T-helper 1 cell treated with Interleukin-12 subunit alpha and Interleukin-12 subunit beta and Interleukin-4 antibody, amounts not matched to agents 30 μg/mL and 1 μg/mL, for 36 hours (primary cell): ENCODE results near the gene UNC13B.
"Not testable (repeated sequence)": the region's sequence is repeated elsewhere in the genome, so short reads cannot be mapped to it uniquely, and the experiment has no call there.

Experiments
- H3K27ac Mint-ChIP-seq: one replicate; pipeline ENCODE4 v1.8.0; 2021; ENCODE audit warnings: mild to moderate bottlenecking, mixed read lengths
- H3K27me3 Mint-ChIP-seq: one replicate; pipeline ENCODE4 v1.8.0; 2021; ENCODE audit warnings: low read depth, mixed read lengths
- H3K36me3 Mint-ChIP-seq: one replicate; pipeline ENCODE4 v1.8.0; 2021; ENCODE audit warnings: low read depth, mixed read lengths
- H3K4me1 Mint-ChIP-seq: one replicate; pipeline ENCODE4 v1.8.0; 2021; ENCODE audit warnings: low read depth, mixed read lengths
- H3K4me3 Mint-ChIP-seq: one replicate; pipeline ENCODE4 v1.8.0; 2021; ENCODE audit warnings: mild to moderate bottlenecking, moderate library complexity, mixed read lengths
- H3K9me3 Mint-ChIP-seq: one replicate; pipeline ENCODE4 v1.8.0; 2021; ENCODE audit warnings: mixed read lengths

UNC13B gene

DNA sequence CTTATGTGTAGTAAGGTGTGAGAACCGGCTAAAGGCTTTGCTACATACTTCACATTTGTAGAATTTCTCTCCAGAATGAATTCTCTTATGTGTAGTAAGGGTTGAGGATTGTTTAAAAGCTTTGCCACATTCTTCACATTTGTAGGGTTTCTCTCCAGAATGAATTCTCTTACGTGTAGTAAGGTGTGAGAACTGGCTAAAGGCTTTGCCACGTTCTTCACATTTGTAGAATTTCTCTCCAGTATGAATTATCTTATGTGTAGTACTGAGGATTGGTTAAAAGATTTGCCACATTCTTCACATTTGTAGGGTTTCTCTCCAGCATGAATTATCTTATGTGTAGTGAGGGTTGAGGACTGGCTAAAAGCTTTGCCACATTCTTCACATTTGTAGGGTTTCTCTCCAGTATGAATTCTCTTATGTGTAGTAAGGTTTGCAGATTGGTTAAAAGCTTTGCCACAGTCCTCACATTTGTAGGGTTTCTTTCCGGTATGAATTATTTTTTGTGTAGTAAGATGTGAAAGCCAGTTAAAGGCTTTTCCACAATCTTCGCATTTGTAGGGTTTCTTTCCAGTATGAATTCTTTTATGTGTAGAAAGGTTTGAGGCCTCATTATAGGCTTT, 13.8 kb upstream of the UNC13B start:
- not testable (repeated sequence) for H3K27ac Mint-ChIP-seq, H3K36me3 Mint-ChIP-seq, H3K4me1 Mint-ChIP-seq, H3K27me3 Mint-ChIP-seq, H3K4me3 Mint-ChIP-seq
- H3K9me3 Mint-ChIP-seq: peaks cover 35% of the 10 kb centered on the region

DNA sequence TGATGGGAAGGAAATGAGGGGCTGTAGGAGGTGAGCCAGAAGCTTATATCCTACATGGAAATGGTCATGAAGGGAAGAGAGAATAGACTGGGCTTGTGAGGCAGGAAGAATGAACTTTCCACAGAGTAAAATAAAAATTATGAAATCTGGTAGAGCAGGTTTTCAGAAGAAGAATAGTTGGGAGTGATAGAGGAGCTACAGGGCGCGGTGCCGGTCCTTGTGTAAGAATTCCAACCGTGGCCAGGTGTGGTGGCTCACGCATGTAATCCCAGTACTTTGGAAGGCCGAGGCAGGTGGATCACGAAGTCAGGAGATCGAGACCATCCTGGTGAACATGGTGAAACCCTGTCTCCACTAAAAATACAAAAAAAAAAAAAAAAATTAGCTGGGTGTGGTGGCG, 8.9 kb upstream of the UNC13B start:
- H3K4me1 Mint-ChIP-seq: no peaks in the 10 kb centered on the region
- H3K27me3 Mint-ChIP-seq: no peaks in the 10 kb centered on the region
- H3K27ac Mint-ChIP-seq: no peak overlapping the region
- H3K4me3 Mint-ChIP-seq: no peak overlapping the region
- peaks cover 2% of the 10 kb centered on the region for H3K36me3 Mint-ChIP-seq
- H3K9me3 Mint-ChIP-seq: peaks cover 23% of the 10 kb centered on the region

DNA sequence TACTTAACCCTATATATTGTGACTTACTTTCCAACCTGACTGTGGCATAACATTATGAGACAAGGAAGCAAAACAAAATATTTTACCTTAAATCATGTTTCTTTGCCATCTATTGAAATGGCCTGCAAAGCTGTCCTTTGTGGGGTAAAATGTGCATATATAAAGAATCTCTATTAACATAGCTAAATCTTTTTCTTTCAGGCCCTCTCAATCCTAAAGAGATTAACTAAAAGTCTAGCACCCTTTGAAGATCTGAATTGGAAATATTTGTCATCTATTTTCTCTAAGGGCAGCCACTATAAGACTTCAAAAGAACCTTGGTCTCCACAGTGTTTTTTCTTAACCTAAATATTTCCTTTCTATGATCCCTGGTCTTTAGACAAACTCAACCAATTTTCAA, 5.0 kb upstream of the UNC13B start:
- no peak overlapping the region for H3K27ac Mint-ChIP-seq
- no peak overlapping the region for H3K4me3 Mint-ChIP-seq
- no peaks in the 10 kb centered on the region for H3K27me3 Mint-ChIP-seq

DNA sequence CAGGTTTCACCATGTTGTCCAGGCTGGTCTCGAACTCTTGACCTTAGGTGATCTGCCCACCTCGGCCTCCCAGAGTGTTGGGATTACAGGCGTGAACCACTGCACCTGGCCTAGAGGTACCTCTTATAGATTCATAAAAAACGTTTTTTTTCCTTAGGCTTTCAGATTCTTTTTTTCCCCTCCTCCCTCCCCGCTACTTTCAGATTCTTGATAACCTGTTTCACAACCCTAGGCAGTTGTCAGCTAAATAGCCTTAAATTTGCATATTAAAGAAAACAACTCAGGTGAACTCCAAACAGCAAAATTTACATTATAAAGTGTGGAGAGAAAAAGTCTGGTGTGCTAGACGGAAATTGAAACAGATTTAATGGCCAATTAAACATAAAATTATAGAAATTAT, 4.0 kb upstream of the UNC13B start:
- not testable (repeated sequence) for H3K9me3 Mint-ChIP-seq, H3K27ac Mint-ChIP-seq, H3K27me3 Mint-ChIP-seq, H3K4me3 Mint-ChIP-seq, H3K36me3 Mint-ChIP-seq, H3K4me1 Mint-ChIP-seq

More for the DNA sequence above, 5.0 kb upstream of the UNC13B start:
- no peaks in the 10 kb centered on the region for H3K9me3 Mint-ChIP-seq
- peaks cover 5% of the 10 kb centered on the region for H3K4me1 Mint-ChIP-seq
- no peaks in the 10 kb centered on the region for H3K36me3 Mint-ChIP-seq

DNA sequence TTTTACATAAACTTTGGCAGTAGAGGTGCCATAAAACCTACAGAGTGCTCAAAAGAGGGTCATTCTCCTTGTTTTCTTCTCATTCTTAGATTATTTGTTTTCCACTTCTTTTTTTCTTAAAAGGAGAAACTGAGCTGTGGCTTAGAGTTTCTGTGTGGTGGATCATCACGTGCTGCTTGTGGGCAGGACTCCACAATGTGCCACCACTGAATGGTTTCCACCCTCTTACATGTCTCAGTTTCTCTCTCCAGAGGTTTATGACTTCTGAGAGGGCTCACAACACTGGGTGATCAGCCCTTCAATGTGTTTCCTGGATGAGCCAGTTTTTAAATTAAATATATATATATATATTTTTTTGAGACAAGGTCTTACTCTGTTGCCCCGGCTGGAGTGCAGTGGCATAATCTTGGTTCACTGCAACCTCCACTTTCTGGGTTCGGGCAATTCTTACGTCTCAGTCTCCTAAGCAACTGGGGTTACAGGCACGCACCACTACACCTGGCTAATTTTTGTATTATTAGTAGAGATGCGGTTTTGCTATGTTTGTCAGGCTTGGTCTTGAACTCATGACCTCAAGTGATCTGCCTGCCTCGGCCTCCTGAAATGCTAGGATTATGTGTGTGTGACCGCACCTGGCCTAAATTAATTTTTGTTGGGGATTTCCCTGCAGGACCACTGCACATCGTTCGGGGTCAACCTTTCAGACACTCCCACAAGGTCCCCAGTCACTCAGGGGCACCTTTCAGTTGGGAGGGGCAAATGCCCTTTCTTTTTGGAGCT, 3.1 kb upstream of the UNC13B start:
- H3K4me3 Mint-ChIP-seq: no peak overlapping the region
- H3K4me1 Mint-ChIP-seq: peaks cover 10% of the 10 kb centered on the region
- H3K9me3 Mint-ChIP-seq: no peaks in the 10 kb centered on the region
- H3K36me3 Mint-ChIP-seq: no peaks in the 10 kb centered on the region
- H3K27ac Mint-ChIP-seq: no peak overlapping the region
- peaks cover 15% of the 10 kb centered on the region for H3K27me3 Mint-ChIP-seq

DNA sequence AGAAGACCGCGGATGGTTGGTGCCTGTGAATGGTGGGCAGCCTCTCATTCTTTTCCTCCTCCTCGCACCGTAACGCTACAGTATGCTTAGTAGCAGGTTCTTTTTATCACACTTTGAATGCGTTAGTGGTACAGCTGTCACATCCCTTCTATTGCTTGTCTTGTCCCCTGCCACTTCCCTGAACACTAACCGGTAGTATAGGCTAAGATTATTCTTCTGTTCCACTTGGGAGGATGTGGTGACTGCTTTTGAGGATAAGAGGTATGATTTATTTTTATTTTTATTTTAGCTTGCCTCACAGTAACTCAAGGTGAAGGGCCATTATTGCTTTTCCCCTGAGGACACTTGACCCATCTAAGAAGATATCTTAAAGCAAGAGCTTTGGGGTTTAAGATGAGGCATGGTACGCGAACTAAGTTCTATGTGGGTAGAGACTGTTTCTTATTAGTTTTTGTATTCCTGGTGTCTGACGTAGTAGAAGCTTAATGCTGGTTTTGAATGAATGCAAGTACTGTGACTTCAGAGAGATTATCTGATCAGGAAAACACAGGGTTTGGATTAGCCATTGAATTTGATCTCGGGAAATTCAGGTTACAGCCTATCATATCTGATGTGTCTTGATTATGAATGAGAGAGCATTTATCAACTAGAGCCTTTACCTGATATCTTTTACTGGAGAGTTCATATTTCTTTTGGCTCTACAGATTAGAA, 951 bp downstream of the UNC13B start:
- Mint-ChIP-seq H3K27ac (no peak overlapping the region), H3K27me3 (peaks cover 24% of the 10 kb centered on the region), H3K9me3 (no peaks in the 10 kb centered on the region), H3K4me1 (peaks cover 10% of the 10 kb centered on the region), H3K4me3 (peak overlapping the region; percentile 87), H3K36me3 (no peaks in the 10 kb centered on the region)

DNA sequence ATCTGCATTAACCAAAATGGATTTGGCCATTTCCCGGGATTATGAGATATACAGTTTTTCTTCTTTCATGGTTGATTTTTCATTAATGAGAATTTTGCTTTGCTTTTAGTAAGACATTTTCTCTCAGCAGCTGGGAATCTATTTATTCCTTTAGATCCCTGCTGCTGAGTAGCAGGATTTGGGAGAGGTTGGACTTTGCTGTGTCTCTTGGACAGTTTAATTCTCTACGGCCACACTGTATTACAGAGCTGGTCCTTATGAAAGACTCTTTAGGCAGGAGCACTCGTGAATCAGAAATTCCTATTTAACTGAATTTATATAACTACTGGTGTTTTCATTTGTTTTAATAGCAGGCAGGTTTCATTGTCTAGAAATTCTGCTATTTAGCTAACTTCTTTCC, 1.6 kb downstream of the UNC13B start:
- Mint-ChIP-seq H3K9me3 (no peaks in the 10 kb centered on the region), H3K4me3 (no peak overlapping the region), H3K36me3 (no peaks in the 10 kb centered on the region), H3K4me1 (peaks cover 10% of the 10 kb centered on the region), H3K27ac (no peak overlapping the region), H3K27me3 (peaks cover 24% of the 10 kb centered on the region)

DNA sequence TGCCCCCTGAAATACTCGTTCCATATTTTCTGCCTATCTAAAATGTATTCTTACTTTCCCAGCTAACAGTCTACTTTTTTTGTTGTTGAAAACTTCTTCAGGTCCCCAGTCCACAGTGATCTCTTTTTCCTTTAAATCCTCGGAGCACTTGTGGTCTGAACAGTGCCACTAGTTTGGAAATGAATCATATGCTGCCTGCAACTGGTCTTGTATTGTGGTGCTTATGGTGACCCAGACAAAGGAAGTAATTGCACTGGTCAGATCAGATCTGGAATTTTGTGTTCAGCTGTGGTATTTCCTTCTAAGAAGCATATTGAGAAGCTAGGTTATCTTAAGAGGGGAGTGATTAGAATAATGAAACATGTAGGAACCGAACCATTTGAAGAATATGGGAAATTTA, 2.9 kb downstream of the UNC13B start:
- Mint-ChIP-seq H3K4me1 (peaks cover 10% of the 10 kb centered on the region), H3K9me3 (no peaks in the 10 kb centered on the region), H3K36me3 (no peaks in the 10 kb centered on the region), H3K27ac (no peak overlapping the region), H3K4me3 (no peak overlapping the region), H3K27me3 (peaks cover 24% of the 10 kb centered on the region)

DNA sequence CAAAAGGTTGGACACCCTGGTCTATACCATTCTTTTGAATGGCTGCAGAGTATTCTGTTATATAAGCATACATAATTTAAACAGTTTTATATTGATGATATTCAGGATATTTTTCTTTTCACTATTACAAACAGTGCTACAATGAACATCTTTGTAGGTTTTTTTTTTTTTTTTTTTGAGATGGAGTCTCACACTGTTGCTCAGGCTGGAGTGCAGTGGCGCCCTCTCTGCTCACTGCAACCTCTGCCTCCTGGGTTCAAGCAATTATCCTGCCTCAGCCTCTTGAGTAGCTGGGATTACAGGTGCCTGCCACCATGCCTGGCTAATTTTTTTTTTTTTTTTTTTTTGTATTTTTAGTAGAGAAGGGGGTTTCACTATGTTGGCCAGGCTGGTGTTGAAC, 5.6 kb downstream of the UNC13B start:
- peaks cover 21% of the 10 kb centered on the region for H3K27me3 Mint-ChIP-seq
- not testable (repeated sequence) for H3K27ac Mint-ChIP-seq, H3K4me3 Mint-ChIP-seq, H3K36me3 Mint-ChIP-seq, H3K9me3 Mint-ChIP-seq, H3K4me1 Mint-ChIP-seq

DNA sequence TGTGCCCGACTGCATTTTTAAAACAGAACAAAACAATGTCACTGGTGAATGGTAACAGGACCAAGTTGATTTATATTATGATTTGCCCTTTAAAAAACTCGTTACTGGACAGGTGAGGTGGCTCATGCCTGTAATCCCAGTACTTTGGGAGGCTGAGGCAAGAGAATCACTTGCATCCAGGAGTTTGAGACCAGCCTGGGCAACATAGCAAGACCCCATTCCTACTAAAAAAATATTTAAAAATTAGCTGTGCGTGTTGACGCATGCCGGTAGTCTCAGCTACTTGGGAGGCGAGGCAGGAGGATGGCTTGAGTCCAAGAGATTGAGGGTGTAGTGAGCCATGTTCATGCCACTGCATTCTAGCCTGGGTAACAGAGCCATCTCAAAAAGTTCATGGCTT, 7.2 kb downstream of the UNC13B start:
- no peak overlapping the region for H3K27ac Mint-ChIP-seq
- no peaks in the 10 kb centered on the region for H3K4me1 Mint-ChIP-seq
- peaks cover 8% of the 10 kb centered on the region for H3K27me3 Mint-ChIP-seq
- H3K9me3 Mint-ChIP-seq: no peaks in the 10 kb centered on the region
- no peak overlapping the region for H3K4me3 Mint-ChIP-seq
- no peaks in the 10 kb centered on the region for H3K36me3 Mint-ChIP-seq

DNA sequence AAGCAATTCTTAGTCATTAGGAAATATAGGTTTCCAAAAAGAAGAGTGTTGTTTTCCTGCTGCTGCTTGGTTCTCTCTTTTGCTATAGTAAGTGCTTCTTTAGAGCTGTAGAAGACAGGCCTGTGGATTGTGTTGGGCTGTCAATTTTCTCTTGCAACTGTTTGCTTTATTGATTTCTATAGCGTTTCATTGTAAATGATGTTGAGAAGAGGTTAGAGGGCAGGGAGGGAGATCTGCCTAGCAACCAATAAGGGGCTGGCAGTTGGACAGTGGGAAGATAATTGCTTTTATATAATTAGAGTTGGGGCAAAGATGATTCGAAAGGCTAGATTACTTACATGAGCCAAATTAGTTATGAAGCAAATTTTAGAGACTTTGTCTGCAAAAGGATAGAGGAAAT, 11.1 kb downstream of the UNC13B start:
- H3K4me1 Mint-ChIP-seq: no peaks in the 10 kb centered on the region
- no peaks in the 10 kb centered on the region for H3K36me3 Mint-ChIP-seq
- no peaks in the 10 kb centered on the region for H3K27me3 Mint-ChIP-seq
- peaks cover 5% of the 10 kb centered on the region for H3K9me3 Mint-ChIP-seq
- H3K4me3 Mint-ChIP-seq: no peak overlapping the region
- no peak overlapping the region for H3K27ac Mint-ChIP-seq

DNA sequence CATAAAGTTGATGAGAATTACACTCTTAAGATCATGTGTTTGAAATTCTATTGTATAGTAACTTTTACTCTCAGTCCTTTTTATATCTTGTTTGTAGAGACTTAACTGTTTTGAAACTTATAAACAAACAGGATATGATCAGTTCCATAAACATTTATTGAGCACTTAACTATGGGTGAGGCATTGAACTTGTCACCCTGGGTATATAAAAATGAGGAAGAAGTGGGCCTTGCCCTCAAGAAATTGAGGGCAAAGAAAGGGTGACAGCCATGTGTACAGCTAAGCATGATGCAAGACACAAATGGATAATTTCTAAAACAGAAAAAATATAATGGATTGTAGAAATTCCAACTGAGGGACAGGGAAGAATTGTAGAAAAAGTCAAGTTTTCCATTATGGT, 15.7 kb downstream of the UNC13B start:
- H3K4me1 Mint-ChIP-seq: no peaks in the 10 kb centered on the region

DNA sequence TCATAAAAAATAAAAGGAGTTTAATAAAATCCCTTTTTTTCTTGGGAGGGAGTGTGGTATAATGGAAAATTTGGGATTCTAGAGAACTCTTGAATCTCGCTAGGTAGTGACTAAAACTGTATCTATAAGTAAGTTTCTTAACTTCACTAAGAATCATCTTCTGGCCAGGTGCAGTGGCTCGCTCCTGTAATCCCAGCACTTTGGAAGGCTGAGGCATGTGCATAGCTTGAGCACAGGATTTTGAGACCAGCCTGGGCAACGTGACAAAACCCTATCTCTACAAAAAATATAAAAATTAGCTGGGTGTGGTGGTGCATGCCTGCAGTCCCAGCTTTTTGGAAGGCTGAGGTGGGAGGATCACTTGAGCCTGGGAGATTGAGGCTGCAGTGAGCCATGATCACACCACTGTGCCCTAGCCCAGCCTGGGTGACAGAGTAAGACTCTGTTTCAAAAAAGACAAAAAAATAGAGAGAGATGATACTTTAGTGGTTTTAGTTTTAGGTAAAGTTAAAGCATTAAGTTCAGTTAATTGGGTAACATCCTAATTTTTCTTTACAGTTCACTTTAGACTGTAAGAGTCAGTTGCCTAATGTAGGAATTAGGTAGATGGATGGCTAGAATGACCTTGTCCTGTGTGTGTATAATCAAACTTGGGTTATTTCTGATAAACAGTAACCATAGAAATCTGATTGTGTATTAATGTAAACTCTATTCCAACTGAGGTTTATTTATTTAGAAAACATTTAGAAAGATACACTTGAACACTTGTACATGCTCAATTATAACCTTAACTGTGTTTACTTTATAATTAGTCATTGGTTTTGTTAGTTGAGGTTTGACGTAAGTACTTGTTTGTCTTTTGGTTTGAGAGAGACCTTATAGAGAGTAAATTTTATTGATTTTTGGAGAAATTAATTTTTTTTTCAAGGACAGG, 17.8 kb downstream of the UNC13B start:
- Mint-ChIP-seq H3K36me3 (no peaks in the 10 kb centered on the region), H3K4me3 (no peak overlapping the region), H3K27me3 (no peaks in the 10 kb centered on the region), H3K9me3 (peaks cover 13% of the 10 kb centered on the region), H3K27ac (no peak overlapping the region), H3K4me1 (no peaks in the 10 kb centered on the region)

More for the DNA sequence above, 15.7 kb downstream of the UNC13B start:
- H3K36me3 Mint-ChIP-seq: no peaks in the 10 kb centered on the region
- no peak overlapping the region for H3K4me3 Mint-ChIP-seq
- H3K9me3 Mint-ChIP-seq: peaks cover 13% of the 10 kb centered on the region
- no peak overlapping the region for H3K27ac Mint-ChIP-seq
- H3K27me3 Mint-ChIP-seq: no peaks in the 10 kb centered on the region

DNA sequence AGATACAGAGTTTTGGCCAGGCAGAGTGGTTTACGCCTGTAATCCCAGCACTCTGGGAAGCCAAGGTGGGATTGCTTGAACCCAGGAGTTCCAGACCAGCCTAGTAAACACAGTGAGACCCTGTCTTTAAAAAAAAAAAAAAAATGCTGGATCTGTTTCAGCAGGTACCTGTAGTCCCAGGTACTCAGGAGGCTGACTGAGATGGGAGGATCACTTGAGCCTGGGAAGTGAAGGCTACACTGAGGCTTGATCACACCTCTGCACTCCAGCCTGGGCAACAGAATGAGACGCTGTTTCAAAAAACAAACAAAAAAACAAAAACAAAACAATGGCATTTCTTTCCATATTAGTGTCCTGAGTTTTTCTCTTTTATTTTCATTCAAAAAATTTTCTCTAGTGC, 19.0 kb downstream of the UNC13B start:
- Mint-ChIP-seq H3K36me3 (no peaks in the 10 kb centered on the region), H3K9me3 (peaks cover 9% of the 10 kb centered on the region), H3K4me1 (no peaks in the 10 kb centered on the region), H3K27me3 (no peaks in the 10 kb centered on the region), H3K27ac (no peak overlapping the region), H3K4me3 (no peak overlapping the region)
